C4-2B (cell line): Measurements from ENCODE around the gene ZNF844.
"Not testable (repeated sequence)": the region's sequence is repeated elsewhere in the genome, so short reads cannot be mapped to it uniquely, and the experiment has no call there.

Experiments
- H3K27ac ChIP-seq: fragments of 450-650 bp; 2 replicates; pipeline ENCODE4 v1.5.1; 2017
- ZFX ChIP-seq: fragments of 450-650 bp; IDR thresholded peaks from 2 replicates; pipeline ENCODE4 v1.6.1; 2017
- TF ChIP-seq, protein P1 (sequence below): fragments of 450-650 bp; conservative IDR thresholded peaks from 2 replicates; pipeline ENCODE4 v1.5.1; 2017; ENCODE audit warnings: mild to moderate bottlenecking

ZNF844 gene

DNA sequence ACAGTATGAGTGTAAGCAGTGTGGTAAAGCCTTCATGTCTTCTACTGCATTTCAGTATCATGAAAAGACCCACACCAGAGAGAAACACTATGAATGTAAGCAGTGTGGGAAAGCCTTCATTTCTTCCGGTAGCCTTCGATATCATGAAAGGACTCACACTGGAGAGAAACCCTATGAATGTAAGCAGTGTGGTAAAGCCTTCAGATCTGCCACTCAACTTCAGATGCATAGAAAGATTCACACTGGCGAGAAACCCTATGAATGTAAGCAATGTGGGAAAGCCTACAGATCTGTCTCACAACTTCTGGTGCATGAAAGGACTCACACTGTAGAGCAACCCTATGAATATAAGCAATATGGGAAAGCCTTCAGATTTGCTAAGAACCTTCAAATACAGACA is 12.8 kb downstream of the ZNF844 start:
- TF ChIP-seq ZFX = no peak
- TF ChIP-seq, protein P1, sequence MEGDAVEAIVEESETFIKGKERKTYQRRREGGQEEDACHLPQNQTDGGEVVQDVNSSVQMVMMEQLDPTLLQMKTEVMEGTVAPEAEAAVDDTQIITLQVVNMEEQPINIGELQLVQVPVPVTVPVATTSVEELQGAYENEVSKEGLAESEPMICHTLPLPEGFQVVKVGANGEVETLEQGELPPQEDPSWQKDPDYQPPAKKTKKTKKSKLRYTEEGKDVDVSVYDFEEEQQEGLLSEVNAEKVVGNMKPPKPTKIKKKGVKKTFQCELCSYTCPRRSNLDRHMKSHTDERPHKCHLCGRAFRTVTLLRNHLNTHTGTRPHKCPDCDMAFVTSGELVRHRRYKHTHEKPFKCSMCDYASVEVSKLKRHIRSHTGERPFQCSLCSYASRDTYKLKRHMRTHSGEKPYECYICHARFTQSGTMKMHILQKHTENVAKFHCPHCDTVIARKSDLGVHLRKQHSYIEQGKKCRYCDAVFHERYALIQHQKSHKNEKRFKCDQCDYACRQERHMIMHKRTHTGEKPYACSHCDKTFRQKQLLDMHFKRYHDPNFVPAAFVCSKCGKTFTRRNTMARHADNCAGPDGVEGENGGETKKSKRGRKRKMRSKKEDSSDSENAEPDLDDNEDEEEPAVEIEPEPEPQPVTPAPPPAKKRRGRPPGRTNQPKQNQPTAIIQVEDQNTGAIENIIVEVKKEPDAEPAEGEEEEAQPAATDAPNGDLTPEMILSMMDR = no peak
- no peak overlapping the region for H3K27ac ChIP-seq

DNA sequence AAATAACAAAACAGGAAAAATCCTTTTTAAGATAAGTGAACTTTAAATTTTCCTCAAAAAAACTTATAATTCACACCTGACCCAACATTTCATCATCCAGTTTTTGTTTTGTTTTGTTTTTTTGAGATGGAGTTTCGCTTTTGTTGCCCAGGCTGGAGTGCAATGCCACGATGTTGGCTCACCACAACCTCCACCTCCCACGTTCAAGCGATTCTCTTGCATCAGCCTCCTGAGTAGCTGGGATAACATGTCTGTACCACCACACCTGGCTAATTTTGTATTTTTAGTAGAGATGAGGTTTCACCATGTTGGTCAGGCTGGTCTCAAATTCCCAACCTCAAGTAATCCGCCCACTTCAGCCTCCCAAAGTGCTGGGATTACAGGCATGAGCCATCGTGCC is 18.8 kb downstream of the ZNF844 start:
- H3K27ac ChIP-seq = not testable (repeated sequence)

DNA sequence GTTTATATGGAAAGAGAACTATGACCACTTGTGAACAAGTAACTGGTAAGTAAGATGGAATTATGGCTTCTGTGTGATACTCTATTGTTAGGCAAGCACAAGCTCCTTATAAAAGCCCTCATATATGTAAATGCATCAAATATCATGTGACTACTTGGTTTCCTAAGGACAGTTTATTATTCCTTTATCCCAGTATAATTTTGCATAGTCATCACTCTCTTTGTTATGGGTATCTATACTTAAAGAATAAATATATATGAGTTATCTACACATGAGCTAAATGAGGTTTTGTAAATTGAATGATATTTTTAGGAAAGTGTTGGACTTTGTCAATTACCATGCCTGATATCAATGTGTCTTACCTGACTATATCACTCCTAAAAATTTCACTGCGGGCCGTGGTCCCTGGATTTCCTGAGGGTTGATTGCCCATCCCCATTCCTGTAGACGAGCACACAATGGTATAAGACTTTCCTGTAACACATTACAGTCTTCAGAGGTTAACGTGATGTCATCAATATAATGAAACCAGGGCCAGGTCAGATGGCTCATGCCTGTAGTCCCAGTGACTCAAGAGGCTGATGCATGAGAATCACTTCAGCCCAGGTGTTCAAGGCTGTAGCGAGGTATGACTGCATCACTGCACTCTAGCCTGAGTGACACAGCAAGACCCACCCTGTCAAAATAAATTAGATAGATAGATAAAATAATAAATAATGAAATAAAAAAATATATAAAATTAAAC is 20.7 kb downstream of the ZNF844 start:
- TF ChIP-seq, protein P1 = no peak
- TF ChIP-seq ZFX = no peak
- H3K27ac ChIP-seq = no peak overlapping the region

DNA sequence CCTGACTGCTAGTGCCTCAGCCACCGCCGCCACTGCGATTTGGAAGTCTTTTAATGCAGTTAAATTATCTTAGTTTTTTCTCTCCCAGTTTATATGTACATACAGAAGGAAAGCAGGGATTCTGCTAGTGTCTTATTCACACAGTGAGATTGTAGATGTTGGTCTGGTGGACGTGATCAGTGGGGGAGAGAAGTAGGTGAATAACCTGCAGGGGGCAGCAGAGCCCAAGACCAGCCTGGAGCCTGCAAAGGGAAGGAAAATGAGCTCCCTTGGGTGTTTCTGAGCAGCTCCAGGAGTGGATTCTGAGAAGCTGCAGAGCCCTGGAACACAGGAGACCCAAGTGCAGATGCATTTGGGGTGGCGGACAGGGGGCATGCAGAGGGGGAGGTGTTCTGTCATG is 26.3 kb downstream of the ZNF844 start:
- TF ChIP-seq, protein P1 = peak; percentile 73
- no peak for TF ChIP-seq ZFX
- H3K27ac ChIP-seq = no peak overlapping the region

DNA sequence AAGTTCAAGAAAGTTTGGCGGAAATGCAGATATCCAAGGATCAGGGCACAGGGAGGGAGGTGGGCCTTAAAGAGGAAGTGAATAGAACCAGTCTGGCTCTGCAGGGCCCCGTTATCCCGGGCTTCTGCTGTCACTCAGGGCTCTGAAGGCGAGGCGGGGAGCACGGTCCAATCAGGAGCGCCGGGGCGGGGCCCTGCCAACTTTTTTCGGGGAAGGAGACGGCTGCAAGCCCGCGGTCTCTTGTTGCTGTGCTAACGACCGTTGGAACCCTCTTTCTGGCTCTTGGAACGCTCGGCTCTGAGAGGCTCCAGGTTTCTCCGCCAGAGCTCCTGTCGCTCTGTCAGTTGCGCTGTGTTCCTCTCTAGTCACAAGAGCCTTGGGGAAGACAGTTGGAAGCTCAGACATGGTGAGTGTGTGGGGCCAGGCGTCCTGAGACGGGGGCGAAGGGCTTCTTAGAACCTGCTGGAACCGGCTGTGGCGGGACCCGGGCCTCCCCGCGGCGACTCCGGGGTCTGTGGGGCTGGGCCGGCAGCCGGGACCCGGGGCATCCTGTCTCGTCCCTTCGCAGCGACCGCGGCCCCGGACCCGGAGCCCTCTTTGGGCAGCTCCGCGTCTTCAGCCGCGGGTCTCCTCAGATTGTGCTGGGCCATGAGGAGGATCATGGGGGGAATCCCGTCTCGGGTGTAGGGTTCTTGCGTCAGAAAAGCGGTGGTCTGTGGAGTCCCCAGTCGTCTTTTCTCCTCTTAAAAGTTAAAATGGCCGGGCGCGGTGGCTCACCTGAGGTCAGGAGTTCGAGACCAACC is 27.7 kb downstream of the ZNF844 start:
- H3K27ac ChIP-seq = no peak overlapping the region
- TF ChIP-seq, protein P1 = no peak
- TF ChIP-seq ZFX = no peak

DNA sequence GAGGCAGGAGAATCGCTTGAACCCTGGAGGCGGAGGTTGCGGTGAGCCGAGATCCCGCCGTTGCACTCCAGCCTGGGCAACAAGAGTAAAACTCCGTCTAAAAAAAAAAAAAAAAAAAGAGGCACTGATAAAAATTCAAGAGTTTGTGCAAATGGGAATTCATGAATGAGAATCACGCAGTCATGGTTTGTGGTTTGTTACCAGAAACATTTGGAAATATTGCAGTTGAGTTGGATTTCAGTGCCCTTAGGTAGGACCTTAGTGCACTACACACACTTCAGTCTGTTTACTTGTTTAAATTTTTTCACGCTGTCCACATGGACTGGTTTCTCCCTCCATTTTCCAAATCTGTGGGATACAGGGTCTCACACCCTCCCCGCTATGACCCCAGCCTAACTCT is 28.4 kb downstream of the ZNF844 start:
- TF ChIP-seq ZFX = no peak
- TF ChIP-seq, protein P1 = no peak
- no peak overlapping the region for H3K27ac ChIP-seq

DNA sequence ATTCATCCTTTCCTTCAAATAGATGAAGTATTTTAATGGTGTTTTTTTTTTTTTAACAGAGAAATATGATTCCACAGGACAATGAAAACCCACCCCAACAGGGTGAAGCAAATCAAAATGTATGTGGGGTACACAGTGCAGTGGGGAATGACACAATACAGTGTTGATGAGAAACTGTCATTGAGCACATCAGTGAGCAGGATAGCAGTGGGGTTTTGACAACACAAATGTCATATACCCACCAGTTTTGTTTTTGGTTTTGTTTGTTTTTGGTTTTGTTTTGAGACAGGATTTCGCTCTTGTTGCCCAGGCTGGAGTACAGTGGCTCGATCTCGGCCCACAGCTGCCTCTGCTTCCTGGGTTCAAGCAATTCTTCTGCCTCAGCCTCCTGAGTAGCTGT is 29.2 kb downstream of the ZNF844 start:
- no peak overlapping the region for H3K27ac ChIP-seq
- no peak for TF ChIP-seq ZFX
- TF ChIP-seq, protein P1 = no peak
